GM23248 (cell line): Measurements from ENCODE around the gene TCEANC2.

Experiments used
- EZH2 ChIP-seq: fragments of 200-600 bp; sonication (generic); IDR thresholded peaks from 2 replicates; pipeline ENCODE4 v1.6.1; 2018; ENCODE audit warnings: antibody characterized with exemption, mild to moderate bottlenecking; ENCODE audit not compliant: insufficient read depth, poor library complexity, severe bottlenecking
- EZH2phosphoT487 ChIP-seq: fragments of 200-600 bp; sonication (generic); IDR thresholded peaks from 2 replicates; pipeline ENCODE4 v1.6.1; 2018; ENCODE audit warnings: antibody characterized with exemption, moderate library complexity, mild to moderate bottlenecking, low read depth; ENCODE audit not compliant: insufficient read depth

DNA sequence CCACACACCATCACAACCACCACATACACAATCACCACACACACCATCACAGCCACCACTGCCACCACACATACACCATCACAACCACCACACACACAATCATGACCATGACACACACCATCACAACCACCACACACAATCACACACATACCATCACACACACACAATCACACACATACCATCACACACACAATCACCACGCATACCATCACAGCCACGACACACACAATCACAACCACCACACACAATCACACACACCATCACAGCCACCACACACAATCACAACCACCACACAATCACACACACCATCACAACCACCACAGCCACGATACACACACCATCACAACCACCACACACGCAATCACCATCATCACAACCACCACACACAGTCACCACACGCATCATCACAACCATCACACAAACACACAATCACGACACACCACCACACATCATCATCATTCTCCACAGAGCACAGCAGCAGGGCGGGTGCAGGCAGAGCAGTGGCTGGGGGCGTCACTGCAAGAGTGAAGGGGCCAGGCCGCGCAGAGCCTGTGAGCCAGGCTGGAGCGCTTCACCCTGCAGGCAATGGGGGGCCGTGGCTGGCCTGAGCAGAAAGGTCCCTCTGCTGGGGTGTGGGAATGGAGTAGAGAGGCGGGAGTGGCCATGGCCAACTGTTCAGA, 66.8 kb downstream of the TCEANC2 start:
- TF ChIP-seq EZH2: no peak
- no peak for TF ChIP-seq EZH2phosphoT487
